GM12865 (cell line): ENCODE measurements around the gene HINT2.

Source experiments
- DNase-seq: peaks from one replicate; pipeline ENCODE4 v3.0.0; 2010; ENCODE audit warnings: low read depth
- H3K4me3 ChIP-seq: 2 replicates; pipeline ENCODE4 v1.5.1; 2011; ENCODE audit warnings: mild to moderate bottlenecking, low read depth, low read length, control low read depth
- TF ChIP-seq, protein P1 (sequence below): IDR thresholded peaks from 2 replicates; pipeline ENCODE4 v1.5.1; 2011; ENCODE audit warnings: low read length, control low read depth, low read depth, inconsistent platforms; ENCODE audit not compliant: insufficient read depth; ENCODE audit errors: missing control alignments

HINT2 gene

DNA sequence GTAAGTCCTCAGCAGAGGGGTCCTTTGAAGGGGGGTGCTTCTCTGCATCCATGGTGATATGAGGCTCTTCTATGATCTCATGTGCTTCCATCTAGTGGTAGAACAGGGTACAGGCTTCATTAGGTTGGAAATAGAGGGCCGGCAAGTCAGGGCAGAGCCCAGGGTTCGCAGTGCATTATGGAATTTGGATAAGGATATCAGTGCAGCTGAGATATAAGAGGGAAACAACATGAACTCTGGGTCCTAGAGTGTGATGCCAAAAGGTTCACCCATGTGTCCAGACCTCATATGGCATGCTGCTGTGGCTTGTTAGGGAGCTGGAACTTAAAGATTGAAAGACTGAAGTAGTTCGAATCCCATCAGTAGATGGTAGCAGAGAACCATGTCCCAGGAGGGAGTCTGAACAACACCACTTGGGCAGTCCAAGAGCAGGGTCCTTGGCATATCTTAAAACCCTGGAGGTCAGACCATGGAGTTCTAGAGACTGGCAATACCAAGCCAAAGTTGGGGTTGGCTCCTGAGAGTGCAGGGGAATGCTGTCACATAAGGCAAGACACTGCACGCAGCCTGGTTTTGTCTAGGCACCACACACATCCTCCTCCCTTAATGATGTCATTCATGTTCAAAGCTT, 11.3 kb upstream of the HINT2 start:
- TF ChIP-seq, protein P1, sequence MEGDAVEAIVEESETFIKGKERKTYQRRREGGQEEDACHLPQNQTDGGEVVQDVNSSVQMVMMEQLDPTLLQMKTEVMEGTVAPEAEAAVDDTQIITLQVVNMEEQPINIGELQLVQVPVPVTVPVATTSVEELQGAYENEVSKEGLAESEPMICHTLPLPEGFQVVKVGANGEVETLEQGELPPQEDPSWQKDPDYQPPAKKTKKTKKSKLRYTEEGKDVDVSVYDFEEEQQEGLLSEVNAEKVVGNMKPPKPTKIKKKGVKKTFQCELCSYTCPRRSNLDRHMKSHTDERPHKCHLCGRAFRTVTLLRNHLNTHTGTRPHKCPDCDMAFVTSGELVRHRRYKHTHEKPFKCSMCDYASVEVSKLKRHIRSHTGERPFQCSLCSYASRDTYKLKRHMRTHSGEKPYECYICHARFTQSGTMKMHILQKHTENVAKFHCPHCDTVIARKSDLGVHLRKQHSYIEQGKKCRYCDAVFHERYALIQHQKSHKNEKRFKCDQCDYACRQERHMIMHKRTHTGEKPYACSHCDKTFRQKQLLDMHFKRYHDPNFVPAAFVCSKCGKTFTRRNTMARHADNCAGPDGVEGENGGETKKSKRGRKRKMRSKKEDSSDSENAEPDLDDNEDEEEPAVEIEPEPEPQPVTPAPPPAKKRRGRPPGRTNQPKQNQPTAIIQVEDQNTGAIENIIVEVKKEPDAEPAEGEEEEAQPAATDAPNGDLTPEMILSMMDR, result peak; percentile 84
- DNase-seq, result peak; percentile 78
- H3K4me3 ChIP-seq, result no peak overlapping the region

DNA sequence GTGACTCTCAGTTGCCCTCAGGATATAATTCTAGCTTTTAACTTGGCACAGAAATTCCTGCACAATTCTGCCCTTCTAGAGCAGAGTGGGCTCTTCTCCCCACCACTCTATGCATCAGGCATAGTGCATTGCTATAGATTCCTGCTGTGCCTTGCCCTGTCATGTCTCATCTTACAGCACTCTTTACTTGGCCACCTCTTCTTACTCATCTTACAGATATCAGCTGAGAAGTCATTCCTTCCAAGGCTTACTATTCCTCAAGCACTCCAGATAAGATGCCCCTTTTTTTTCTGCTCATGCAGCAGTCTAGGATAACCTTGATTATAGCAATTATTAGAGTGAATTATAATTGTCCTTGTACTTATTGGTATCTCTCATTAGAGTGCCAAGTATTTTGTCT, 8.1 kb upstream of the HINT2 start:
- TF ChIP-seq, protein P1, result no peak
- H3K4me3 ChIP-seq, result no peak overlapping the region
- DNase-seq, result no peak

GRCh38 chr9:35820076-35820475, 5.2 kb upstream of the HINT2 start:
- no peak for DNase-seq
- no peak overlapping the region for H3K4me3 ChIP-seq
- TF ChIP-seq, protein P1, result no peak

GRCh38 chr9:35818341-35818740, 3.5 kb upstream of the HINT2 start:
- TF ChIP-seq, protein P1, result no peak
- H3K4me3 ChIP-seq, result no peak overlapping the region
- no peak for DNase-seq

- DNase-seq, result no peak
- no peak overlapping the region for H3K4me3 ChIP-seq
- TF ChIP-seq, protein P1, result peak; percentile 6
These were observed 1.9 kb upstream of the HINT2 start for GRCh38 chr9:35816708-35817107.

GRCh38 chr9:35814106-35814840, 569 bp downstream of the HINT2 start:
- TF ChIP-seq, protein P1, result no peak
- peak; percentile 77 for DNase-seq
- peak overlapping the region; percentile 83 for H3K4me3 ChIP-seq
